Lung (tissue), 12 donors: ENCODE results near the gene ADGRG2. TPM values are rescaled to one million over a fixed set of nuclear protein-coding genes. Genes with fewer than 3 reads are reported as not detected.

ENCODE experiments used
- ATAC-seq: fragments of 200-7000 bp; cut with Tn5 transposase; one replicate; pipeline ENCODE4 v1.9.1; 2020; ENCODE audit warnings: moderate number of reproducible peaks; ENCODE audit not compliant: insufficient read depth, low FRiP score
- DNase-seq, 3 donors: peaks; one replicate each; pipeline ENCODE4 v3.0.0-alpha.2; 2013 to 2017
- H3K27ac ChIP-seq, 2 donors: one replicate each; pipeline ENCODE4 v1.5.1; 2013; ENCODE audit warnings: mild to moderate bottlenecking in 2 of 2, moderate library complexity in 2 of 2, control low read depth in 1 of 2, inconsistent platforms in 1 of 2, low read depth in 1 of 2, low read length in 1 of 2
- H3K27me3 ChIP-seq, 3 donors: one replicate each; pipeline ENCODE4 v1.5.1; 2013; ENCODE audit warnings: low read length in 2 of 3; ENCODE audit not compliant: control insufficient read depth in 3 of 3, insufficient read depth in 3 of 3
- H3K36me3 ChIP-seq, 4 donors: one replicate each; pipeline ENCODE4 v1.5.1; 2013; ENCODE audit warnings: low read length in 4 of 4, mild to moderate bottlenecking in 1 of 4, moderate library complexity in 1 of 4; ENCODE audit not compliant: control insufficient read depth in 4 of 4, insufficient read depth in 4 of 4
- H3K4me1 ChIP-seq, 5 donors: one replicate each; pipeline ENCODE4 v1.5.1; 2013; ENCODE audit warnings: low read length in 5 of 5, mild to moderate bottlenecking in 2 of 5, moderate library complexity in 1 of 5; ENCODE audit not compliant: control insufficient read depth in 5 of 5, insufficient read depth in 5 of 5
- H3K4me3 ChIP-seq: one replicate; pipeline ENCODE4 v1.5.1; 2013; ENCODE audit warnings: mild to moderate bottlenecking, control low read depth, moderate library complexity
- H3K9ac ChIP-seq, 2 donors: one replicate each; pipeline ENCODE4 v1.5.1; 2013; ENCODE audit warnings: low read length in 2 of 2, control low read depth in 1 of 2; ENCODE audit not compliant: insufficient read depth in 1 of 2
- H3K9me3 ChIP-seq, 4 donors: one replicate each; pipeline ENCODE4 v1.5.1; 2013; ENCODE audit warnings: low read length in 3 of 4, mild to moderate bottlenecking in 1 of 4, moderate library complexity in 1 of 4; ENCODE audit not compliant: control insufficient read depth in 4 of 4, insufficient read depth in 3 of 4
- CTCF ChIP-seq: IDR thresholded peaks from 2 replicates; pipeline ENCODE4 v1.5.1; 2012; ENCODE audit warnings: mild to moderate bottlenecking; ENCODE audit errors: control extremely low read depth, extremely low read depth
- WGBS, 2 donors: extraction: QIAGEN DNeasy Blood & Tissue Kit; methylation state at CpG; one replicate each; pipeline ENCODE4 v1.1.7; 2013; 5-methylcytosine and 5-hydroxymethylcytosine counted together
- polyA plus RNA-seq, 2 donors: library from polyadenylated mRNA; stranded (reverse); fragments of 200-250 nt; gene quantifications; one replicate each; pipeline ENCODE4 v1.2.1, GENCODE V29; 2013
- total RNA-seq, 2 donors: library from RNA; depleted of rRNA in 1 of 2; stranded (reverse); fragments of >200 nt in 1 of 2; gene quantifications; one replicate each; pipeline ENCODE4 v1.2.1, GENCODE V29; 2014 to 2021
- donor health status: control.
- donor health status: control.
- donor health status: Bipolar disorder and iron deficiency.
- donor health status: healthy.
- donor health status: DM: yes; HTN: yes; CAD: no.

The ADGRG2 gene
- total and polyA plus RNA-seq, 4 donors, result 0.24 to 10.5 (median 1.00) TPM

- H3K9ac ChIP-seq, result no peak overlapping the region
- no peak for TF ChIP-seq CTCF
- H3K4me1 ChIP-seq, result no peaks in the 10 kb centered on the region
- peaks cover 0 to 7% (median 3%) of the 10 kb centered on the region in 3 donors for H3K27me3 ChIP-seq
- WGBS, 2 donors, result 84 to 93% methylated on average over 4 of the region's 4 CpGs
- no peak for DNase-seq
- H3K9me3 ChIP-seq, result peaks cover 0 to 3% (median 0%) of the 10 kb centered on the region in 4 donors
- no peak overlapping the region for H3K4me3 ChIP-seq
- ATAC-seq, result no peak
- H3K27ac ChIP-seq, result no peak overlapping the region
- H3K36me3 ChIP-seq, result peaks cover 0 to 3% (median under 1%) of the 10 kb centered on the region in 4 donors
Observed at GRCh38 chrX:19005909-19006308, 116.4 kb downstream of the ADGRG2 start.

- no peaks in the 10 kb centered on the region for H3K4me1 ChIP-seq
- no peak overlapping the region for H3K4me3 ChIP-seq
- H3K27ac ChIP-seq, result no peak overlapping the region
- H3K36me3 ChIP-seq, result peaks cover 0 to 3% (median under 1%) of the 10 kb centered on the region in 4 donors
- H3K9ac ChIP-seq, result no peak overlapping the region
- 90 to 98% methylated on average over 5 of the region's 5 CpGs for WGBS, 2 donors
- TF ChIP-seq CTCF, result no peak
- no peaks in the 10 kb centered on the region for H3K9me3 ChIP-seq
- no peak for DNase-seq
- no peak for ATAC-seq
- peaks cover 0 to 11% (median 5%) of the 10 kb centered on the region in 3 donors for H3K27me3 ChIP-seq
Observed at GRCh38 chrX:19003756-19004155, 118.5 kb downstream of the ADGRG2 start.

- TF ChIP-seq CTCF, result no peak
- ATAC-seq (no peak), DNase-seq (no peak)
- Histone ChIP-seq H3K36me3 (no peaks in the 10 kb centered on the region), H3K27me3 (peaks cover 0 to 17% (median 10%) of the 10 kb centered on the region in 3 donors), H3K4me1 (no peaks in the 10 kb centered on the region), H3K4me3 (no peak overlapping the region), H3K27ac (no peak overlapping the region), H3K9me3 (no peaks in the 10 kb centered on the region), H3K9ac (no peak overlapping the region)
- WGBS, 2 donors, result 68 to 96% methylated on average over 1 of the region's 1 CpG
Observed at GRCh38 chrX:18998653-18999052, 123.6 kb downstream of the ADGRG2 start.

GRCh38 chrX:18997916-18998315 lies 124.4 kb downstream of the ADGRG2 start:
- no peak for TF ChIP-seq CTCF
- no peak overlapping the region for H3K27ac ChIP-seq
- H3K9me3 ChIP-seq, result no peaks in the 10 kb centered on the region
- no peak overlapping the region for H3K9ac ChIP-seq
- H3K4me3 ChIP-seq, result no peak overlapping the region
- ATAC-seq (no peak), DNase-seq (no peak)
- peaks cover 0 to 17% (median 10%) of the 10 kb centered on the region in 3 donors for H3K27me3 ChIP-seq
- H3K36me3 ChIP-seq, result no peaks in the 10 kb centered on the region
- WGBS, 2 donors, result 53 to 77% methylated on average over 4 of the region's 4 CpGs
- H3K4me1 ChIP-seq, result no peaks in the 10 kb centered on the region
